Chondrocyte (in vitro differentiated cells): ENCODE data around the gene KRT84. TPM values are rescaled to one million over a fixed set of nuclear protein-coding genes. Genes with fewer than 3 reads are reported as not detected.

Source experiments
- DNase-seq: peaks from one replicate; pipeline ENCODE4 v3.0.0; 2021; ENCODE audit warnings: mixed read lengths, low spot score
- H3K27ac Mint-ChIP-seq: one replicate; pipeline ENCODE4 v1.8.0; 2021; ENCODE audit warnings: mild to moderate bottlenecking, moderate library complexity, mixed read lengths; ENCODE audit not compliant: unreplicated experiment
- H3K27me3 Mint-ChIP-seq: 2 replicates; pipeline ENCODE4 v1.8.0; 2021; ENCODE audit warnings: low read depth, mixed read lengths
- H3K36me3 Mint-ChIP-seq: 2 replicates; pipeline ENCODE4 v1.8.0; 2021; ENCODE audit warnings: low read depth, mixed read lengths
- H3K4me1 Mint-ChIP-seq: 2 replicates; pipeline ENCODE4 v1.8.0; 2021; ENCODE audit warnings: low read depth, mild to moderate bottlenecking, mixed read lengths
- H3K4me3 Mint-ChIP-seq: one replicate; pipeline ENCODE4 v1.8.0; 2021; ENCODE audit warnings: mild to moderate bottlenecking, moderate library complexity, mixed read lengths; ENCODE audit not compliant: unreplicated experiment
- H3K9me3 Mint-ChIP-seq: 2 replicates; pipeline ENCODE4 v1.8.0; 2021; ENCODE audit warnings: low read depth, mixed read lengths
- total RNA-seq: library from RNA; stranded (reverse); gene quantifications from 3 replicates; pipeline ENCODE4 v1.2.1, GENCODE V29; 2021
- TF ChIP-seq, protein P1 (sequence below): fragments of 200-600 bp; sonication (generic); IDR thresholded peaks from 2 replicates; pipeline ENCODE4 v1.5.0; 2021; ENCODE audit warnings: antibody characterized with exemption, mild to moderate bottlenecking, moderate library complexity

The KRT84 gene
- total RNA-seq, 1 donor from 2014 or later = not detected

- DNase-seq = no peak
- TF ChIP-seq, protein P1, sequence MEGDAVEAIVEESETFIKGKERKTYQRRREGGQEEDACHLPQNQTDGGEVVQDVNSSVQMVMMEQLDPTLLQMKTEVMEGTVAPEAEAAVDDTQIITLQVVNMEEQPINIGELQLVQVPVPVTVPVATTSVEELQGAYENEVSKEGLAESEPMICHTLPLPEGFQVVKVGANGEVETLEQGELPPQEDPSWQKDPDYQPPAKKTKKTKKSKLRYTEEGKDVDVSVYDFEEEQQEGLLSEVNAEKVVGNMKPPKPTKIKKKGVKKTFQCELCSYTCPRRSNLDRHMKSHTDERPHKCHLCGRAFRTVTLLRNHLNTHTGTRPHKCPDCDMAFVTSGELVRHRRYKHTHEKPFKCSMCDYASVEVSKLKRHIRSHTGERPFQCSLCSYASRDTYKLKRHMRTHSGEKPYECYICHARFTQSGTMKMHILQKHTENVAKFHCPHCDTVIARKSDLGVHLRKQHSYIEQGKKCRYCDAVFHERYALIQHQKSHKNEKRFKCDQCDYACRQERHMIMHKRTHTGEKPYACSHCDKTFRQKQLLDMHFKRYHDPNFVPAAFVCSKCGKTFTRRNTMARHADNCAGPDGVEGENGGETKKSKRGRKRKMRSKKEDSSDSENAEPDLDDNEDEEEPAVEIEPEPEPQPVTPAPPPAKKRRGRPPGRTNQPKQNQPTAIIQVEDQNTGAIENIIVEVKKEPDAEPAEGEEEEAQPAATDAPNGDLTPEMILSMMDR = no peak
- H3K36me3 Mint-ChIP-seq = no peaks in the 10 kb centered on the region
- H3K4me3 Mint-ChIP-seq = no peak overlapping the region
- H3K4me1 Mint-ChIP-seq = no peaks in the 10 kb centered on the region
- H3K27ac Mint-ChIP-seq = no peak overlapping the region
- no peaks in the 10 kb centered on the region for H3K9me3 Mint-ChIP-seq
- H3K27me3 Mint-ChIP-seq = peaks cover 42% of the 10 kb centered on the region
Observed at GRCh38 chr12:52399756-52400155, 14.3 kb upstream of the KRT84 start.

- H3K27ac Mint-ChIP-seq = no peak overlapping the region
- no peak overlapping the region for H3K4me3 Mint-ChIP-seq
- TF ChIP-seq, protein P1 = no peak
- no peaks in the 10 kb centered on the region for H3K4me1 Mint-ChIP-seq
- no peak for DNase-seq
- H3K27me3 Mint-ChIP-seq = peaks cover 44% of the 10 kb centered on the region
- no peaks in the 10 kb centered on the region for H3K36me3 Mint-ChIP-seq
- no peaks in the 10 kb centered on the region for H3K9me3 Mint-ChIP-seq
Observed at GRCh38 chr12:52398176-52398575, 12.7 kb upstream of the KRT84 start.

GRCh38 chr12:52396656-52397055, 11.2 kb upstream of the KRT84 start:
- no peaks in the 10 kb centered on the region for H3K36me3 Mint-ChIP-seq
- DNase-seq = no peak
- no peaks in the 10 kb centered on the region for H3K9me3 Mint-ChIP-seq
- H3K27ac Mint-ChIP-seq = no peak overlapping the region
- peaks cover 35% of the 10 kb centered on the region for H3K27me3 Mint-ChIP-seq
- H3K4me1 Mint-ChIP-seq = peaks cover 2% of the 10 kb centered on the region
- TF ChIP-seq, protein P1 = no peak
- H3K4me3 Mint-ChIP-seq = no peak overlapping the region

DNA sequence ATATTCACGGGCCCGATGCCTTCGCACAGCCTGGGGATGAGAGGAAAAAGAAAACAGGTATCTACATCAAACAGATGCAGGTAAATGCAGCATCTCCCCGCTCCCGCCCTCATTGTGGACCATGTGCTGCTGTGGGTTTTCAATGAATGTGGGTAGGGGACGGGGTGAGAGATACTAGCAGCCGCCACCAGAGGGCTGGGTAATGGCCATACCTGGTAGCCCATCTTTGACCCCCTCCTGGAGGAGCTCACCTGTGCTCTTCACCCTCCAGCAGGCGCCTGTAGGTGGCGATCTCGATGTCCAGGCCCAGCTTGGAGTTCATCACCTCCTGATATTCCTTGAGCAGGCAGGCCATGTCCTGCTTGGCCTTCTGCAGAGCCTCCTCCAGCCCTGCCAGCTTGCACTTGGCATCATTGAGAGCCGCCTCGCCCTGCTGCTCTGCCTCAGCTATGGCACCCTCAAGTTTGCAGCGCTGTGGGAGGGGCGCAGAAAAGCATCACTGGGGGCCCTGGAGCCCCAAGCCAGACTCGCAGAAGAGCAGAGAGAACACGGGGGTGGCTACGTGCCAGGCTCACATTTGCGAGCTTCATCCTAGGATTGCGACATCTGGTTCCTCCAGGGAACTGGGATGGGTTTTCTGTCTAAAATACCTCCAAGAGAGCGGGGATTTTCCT, 10.4 kb upstream of the KRT84 start:
- peaks cover 35% of the 10 kb centered on the region for H3K27me3 Mint-ChIP-seq
- H3K27ac Mint-ChIP-seq = no peak overlapping the region
- DNase-seq = no peak
- H3K9me3 Mint-ChIP-seq = no peaks in the 10 kb centered on the region
- TF ChIP-seq, protein P1 = peak; percentile 50
- no peak overlapping the region for H3K4me3 Mint-ChIP-seq
- H3K4me1 Mint-ChIP-seq = peaks cover 9% of the 10 kb centered on the region
- no peaks in the 10 kb centered on the region for H3K36me3 Mint-ChIP-seq

DNA sequence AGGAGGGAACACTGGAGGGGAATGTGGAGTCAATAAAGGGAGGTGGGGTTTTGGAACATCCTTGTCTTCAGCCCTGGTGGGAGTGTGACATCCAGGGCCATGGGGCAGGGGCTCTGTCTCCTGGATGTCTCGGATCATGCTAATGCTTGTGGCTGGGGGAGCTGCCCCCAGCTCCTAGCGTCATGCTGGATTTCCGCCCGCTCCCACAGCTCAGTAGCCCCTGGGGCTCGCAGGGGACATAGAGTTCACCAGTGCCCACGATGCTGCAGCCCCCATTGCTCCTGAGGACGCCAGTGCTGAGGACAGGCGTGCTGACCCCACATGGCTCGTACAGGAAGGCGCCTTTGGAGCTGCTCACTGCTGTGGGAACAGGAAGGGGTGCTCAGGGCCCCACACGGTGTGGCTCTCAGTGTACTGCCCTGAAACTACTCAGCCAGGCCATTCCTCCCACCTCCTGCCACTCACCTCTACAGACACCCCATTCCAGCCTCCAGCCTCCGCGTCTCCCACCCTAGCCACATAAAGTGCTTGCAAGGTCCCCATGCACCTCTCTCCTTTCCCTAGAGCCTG, 9.5 kb upstream of the KRT84 start:
- Mint-ChIP-seq H3K36me3 (no peaks in the 10 kb centered on the region), H3K27ac (no peak overlapping the region), H3K27me3 (peaks cover 35% of the 10 kb centered on the region), H3K4me1 (peaks cover 13% of the 10 kb centered on the region), H3K9me3 (no peaks in the 10 kb centered on the region), H3K4me3 (no peak overlapping the region)
- no peak for DNase-seq
- TF ChIP-seq, protein P1 = no peak
